8988T (cell line): ENCODE data around the gene BMF.

ENCODE experiments used
- DNase-seq: peaks from one replicate; pipeline ENCODE4 v3.0.0; 2011

Gene BMF

GRCh38 chr15:40102897-40103858, 5.5 kb downstream of the BMF start:
- no peak for DNase-seq

- no peak for DNase-seq
These were observed 7.5 kb downstream of the BMF start for GRCh38 chr15:40100947-40101905.

- no peak for DNase-seq
These were observed 8.3 kb downstream of the BMF start for GRCh38 chr15:40100123-40100946.

- DNase-seq, result peak; percentile 69
These were observed 10.0 kb downstream of the BMF start for GRCh38 chr15:40098489-40099261.

- no peak for DNase-seq
These were observed 10.7 kb downstream of the BMF start for GRCh38 chr15:40097968-40098476.

GRCh38 chr15:40097096-40097967, 11.3 kb downstream of the BMF start:
- no peak for DNase-seq

- no peak for DNase-seq
These were observed 12.4 kb downstream of the BMF start for GRCh38 chr15:40096094-40096891.

- no peak for DNase-seq
These were observed 13.1 kb downstream of the BMF start for GRCh38 chr15:40095371-40096093.

- DNase-seq, result no peak
These were observed 14.5 kb downstream of the BMF start for GRCh38 chr15:40094156-40094555.

- DNase-seq, result no peak
These were observed 15.5 kb downstream of the BMF start for GRCh38 chr15:40092979-40093869.

- DNase-seq, result no peak
These were observed 16.3 kb downstream of the BMF start for GRCh38 chr15:40092256-40092978.

GRCh38 chr15:40091861-40092255, 16.8 kb downstream of the BMF start:
- DNase-seq, result no peak

- DNase-seq, result no peak
These were observed 17.8 kb downstream of the BMF start for GRCh38 chr15:40090774-40091455.

GRCh38 chr15:40088929-40089755, 19.5 kb downstream of the BMF start:
- DNase-seq, result no peak
